ENCODE measurements around the gene OSTC.

DNA sequence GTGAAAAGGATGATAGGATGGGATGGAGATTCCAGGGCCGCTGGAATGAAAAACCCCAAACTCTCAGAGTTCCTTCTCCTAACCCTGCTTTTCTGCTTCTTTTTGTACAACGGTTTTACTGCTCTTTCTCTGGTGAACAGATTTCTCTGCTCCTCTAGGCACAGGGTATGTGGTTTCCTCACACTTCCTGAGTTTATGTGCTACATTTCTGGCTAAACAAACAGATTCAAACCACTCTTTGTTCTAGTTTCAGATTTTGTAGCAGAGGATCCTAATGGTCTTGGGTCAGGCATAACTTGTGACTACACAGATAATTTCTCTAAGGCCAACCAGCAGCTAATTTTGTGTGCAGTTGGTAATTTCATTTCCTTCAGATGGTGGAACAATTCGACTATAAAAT, 52.6 kb downstream of the OSTC start:
- TF ChIP-seq, protein P1, sequence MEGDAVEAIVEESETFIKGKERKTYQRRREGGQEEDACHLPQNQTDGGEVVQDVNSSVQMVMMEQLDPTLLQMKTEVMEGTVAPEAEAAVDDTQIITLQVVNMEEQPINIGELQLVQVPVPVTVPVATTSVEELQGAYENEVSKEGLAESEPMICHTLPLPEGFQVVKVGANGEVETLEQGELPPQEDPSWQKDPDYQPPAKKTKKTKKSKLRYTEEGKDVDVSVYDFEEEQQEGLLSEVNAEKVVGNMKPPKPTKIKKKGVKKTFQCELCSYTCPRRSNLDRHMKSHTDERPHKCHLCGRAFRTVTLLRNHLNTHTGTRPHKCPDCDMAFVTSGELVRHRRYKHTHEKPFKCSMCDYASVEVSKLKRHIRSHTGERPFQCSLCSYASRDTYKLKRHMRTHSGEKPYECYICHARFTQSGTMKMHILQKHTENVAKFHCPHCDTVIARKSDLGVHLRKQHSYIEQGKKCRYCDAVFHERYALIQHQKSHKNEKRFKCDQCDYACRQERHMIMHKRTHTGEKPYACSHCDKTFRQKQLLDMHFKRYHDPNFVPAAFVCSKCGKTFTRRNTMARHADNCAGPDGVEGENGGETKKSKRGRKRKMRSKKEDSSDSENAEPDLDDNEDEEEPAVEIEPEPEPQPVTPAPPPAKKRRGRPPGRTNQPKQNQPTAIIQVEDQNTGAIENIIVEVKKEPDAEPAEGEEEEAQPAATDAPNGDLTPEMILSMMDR (IDR thresholded peaks at IDR 0.05), result no peak
- no peak for TF ChIP-seq POLR2A (IDR thresholded peaks at IDR 0.05)
